Neuronal stem cell (in vitro differentiated cells): ENCODE measurements around the gene BUB3.
A peak's percentile ranks its signal among the peaks of the same experiment; 100 is the strongest.

Experiments used
- DNase-seq: peaks from one replicate; pipeline ENCODE4 v3.0.0-alpha.2; 2013; ENCODE audit warnings: low spot score
- H2AFZ ChIP-seq: one replicate; pipeline ENCODE4 v1.6.1; 2013; ENCODE audit warnings: mild to moderate bottlenecking, low read length, inconsistent platforms
- H2AK5ac ChIP-seq: 2 replicates; pipeline ENCODE4 v1.6.1; 2013; ENCODE audit warnings: low read depth, mild to moderate bottlenecking, inconsistent platforms, low read length, moderate library complexity, mixed read lengths
- H2BK120ac ChIP-seq: 2 replicates; pipeline ENCODE4 v1.6.1; 2013; ENCODE audit warnings: low read depth, mild to moderate bottlenecking, inconsistent platforms, low read length, moderate library complexity, mixed read lengths
- H2BK12ac ChIP-seq: one replicate; pipeline ENCODE4 v1.6.1; 2013; ENCODE audit warnings: low read length, inconsistent platforms
- H2BK15ac ChIP-seq: 2 replicates; pipeline ENCODE4 v1.6.1; 2013; ENCODE audit warnings: mild to moderate bottlenecking, low read length, inconsistent platforms, mixed read lengths
- H2BK5ac ChIP-seq: one replicate; pipeline ENCODE4 v1.6.1; 2013; ENCODE audit warnings: inconsistent platforms, mild to moderate bottlenecking, low read length, moderate library complexity
- H3K14ac ChIP-seq: one replicate; pipeline ENCODE4 v1.6.1; 2013; ENCODE audit warnings: low read length, inconsistent platforms
- H3K18ac ChIP-seq: 2 replicates; pipeline ENCODE4 v1.6.1; 2013; ENCODE audit warnings: low read length, inconsistent platforms
- H3K23ac ChIP-seq: 2 replicates; pipeline ENCODE4 v1.6.1; 2013; ENCODE audit warnings: low read depth, mild to moderate bottlenecking, mixed read lengths, low read length, inconsistent platforms; ENCODE audit not compliant: poor library complexity
- H3K27ac ChIP-seq: replicated peaks from 3 replicates; pipeline ENCODE4 v1.5.1; 2013; ENCODE audit warnings: low read length, inconsistent platforms
- H3K27me3 ChIP-seq, 3 experiments: 2 replicates each; pipeline ENCODE4 v1.6.1; 2013; ENCODE audit warnings: low read length in 3 of 3, mild to moderate bottlenecking in 2 of 3, inconsistent platforms in 1 of 3, low read depth in 1 of 3, mixed read lengths in 1 of 3, moderate library complexity in 1 of 3; ENCODE audit not compliant: control insufficient read depth in 3 of 3, insufficient read depth in 3 of 3
- H3K36me3 ChIP-seq, 2 donors: replicated peaks in 1 of 2; 2 replicates each; pipeline ENCODE4 v1.6.1; 2013; ENCODE audit warnings: low read length in 2 of 2; ENCODE audit not compliant: control insufficient read depth in 2 of 2, insufficient read depth in 2 of 2
- H3K4ac ChIP-seq: 2 replicates; pipeline ENCODE4 v1.6.1; 2013; ENCODE audit warnings: inconsistent platforms, mild to moderate bottlenecking, low read length, moderate library complexity
- H3K4me1 ChIP-seq, 2 donors: 1 replicate in 1 of 2; 2 replicates in 1 of 2; pipeline ENCODE4 v1.6.1; 2013; ENCODE audit warnings: low read length in 2 of 2, low read depth in 1 of 2; ENCODE audit not compliant: control insufficient read depth in 2 of 2, insufficient read depth in 1 of 2
- H3K4me2 ChIP-seq: one replicate; pipeline ENCODE4 v1.6.1; 2013; ENCODE audit warnings: mild to moderate bottlenecking, low read length, inconsistent platforms; ENCODE audit not compliant: insufficient read depth, poor library complexity, severe bottlenecking
- H3K4me3 ChIP-seq, 2 donors: 2 replicates each; pipeline ENCODE4 v1.5.1; 2013; ENCODE audit warnings: low read length in 2 of 2, mild to moderate bottlenecking in 2 of 2, inconsistent platforms in 1 of 2, moderate library complexity in 1 of 2
- H3K79me1 ChIP-seq: one replicate; pipeline ENCODE4 v1.6.1; 2013; ENCODE audit warnings: low read depth, mild to moderate bottlenecking, inconsistent platforms, low read length, moderate library complexity
- H3K9ac ChIP-seq: one replicate; pipeline ENCODE4 v1.6.1; 2013; ENCODE audit warnings: mild to moderate bottlenecking, low read depth, low read length, inconsistent platforms; ENCODE audit not compliant: poor library complexity
- H3K9me3 ChIP-seq, 2 donors: replicated peaks in 1 of 2; 2 replicates each; pipeline versions ENCODE3 to v1.6.1; 2013; ENCODE audit warnings: low read length in 2 of 2, mild to moderate bottlenecking in 2 of 2, inconsistent platforms in 1 of 2, low read depth in 1 of 2, mixed read lengths in 1 of 2, moderate library complexity in 1 of 2; ENCODE audit not compliant: control insufficient read depth in 2 of 2, insufficient read depth in 1 of 2
- H4K8ac ChIP-seq: one replicate; pipeline ENCODE4 v1.6.1; 2013; ENCODE audit warnings: low read depth, mild to moderate bottlenecking, inconsistent platforms, low read length, moderate library complexity
- H4K91ac ChIP-seq: one replicate; pipeline ENCODE4 v1.6.1; 2013; ENCODE audit warnings: low read length, low read depth, mild to moderate bottlenecking, inconsistent platforms; ENCODE audit not compliant: poor library complexity
- WGBS, 2 donors: extraction: QIAGEN DNeasy Blood & Tissue Kit; methylation state at CpG; one replicate each; pipeline ENCODE4 v1.1.7; 2013; ENCODE audit warnings: missing lambda C conversion rate in 2 of 2, mixed read lengths in 1 of 2; ENCODE audit not compliant: insufficient read length in 2 of 2, insufficient replicate concordance in 1 of 2; ENCODE audit errors: extremely low coverage in 2 of 2; 5-methylcytosine and 5-hydroxymethylcytosine counted together

Gene BUB3

DNA sequence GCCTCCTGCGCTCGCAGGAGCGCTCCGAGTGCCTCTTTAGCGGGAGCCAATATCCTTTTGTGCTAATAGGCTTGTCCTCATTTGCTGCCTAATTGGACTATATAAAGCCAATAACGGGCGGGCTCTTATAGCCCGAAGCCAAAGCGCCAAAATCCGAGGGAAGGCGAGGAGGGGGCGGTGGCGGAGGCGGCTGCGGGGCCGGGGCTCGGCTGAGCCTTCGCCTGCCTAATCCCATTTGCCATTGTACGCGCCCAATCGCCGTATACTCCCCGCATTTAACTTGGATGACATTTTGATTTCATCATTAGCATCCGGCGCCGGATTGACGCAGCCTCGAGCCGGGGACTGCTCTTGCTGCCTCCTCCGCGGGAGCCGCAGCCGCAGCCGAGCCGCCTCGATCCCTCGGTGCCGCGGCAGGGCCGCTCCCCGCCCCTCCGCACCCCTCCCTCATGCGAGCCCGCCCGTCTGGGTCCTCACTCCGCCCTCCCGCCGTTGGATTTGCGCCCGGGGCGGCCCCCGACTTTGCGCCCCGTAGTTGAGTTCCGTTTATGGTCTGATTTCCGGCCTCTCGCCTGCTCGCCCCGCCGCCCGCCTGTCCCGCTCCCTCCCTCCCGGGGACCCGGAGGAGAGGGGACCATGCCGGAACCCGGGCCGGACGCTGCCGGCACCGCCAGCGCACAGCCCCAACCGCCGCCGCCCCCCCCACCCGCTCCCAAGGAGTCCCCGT lies 18.6 kb upstream of the BUB3 start, which contains the start of gene HMX3:
Gene HMX3, plus strand, starts transcription at position 556 of the 727 bp plus-strand sequence. Its CDS starts 81 bp downstream, at position 637.
- DNase-seq, result no peak
- Histone ChIP-seq H2AK5ac (peak within 1 kb of the TSS; percentile 49), H3K4ac (peak within 1 kb of the TSS; percentile 42), H3K4me3 (peak within 1 kb of the TSS; percentile 7 to 56), H3K27ac (no peak within 1 kb of the TSS), H3K9ac (peak within 1 kb of the TSS; percentile 24), H3K18ac (peak within 1 kb of the TSS; percentile 80), H4K91ac (no peak within 1 kb of the TSS), H3K14ac (no peak within 1 kb of the TSS), H3K79me1 (no peaks in the 10 kb centered on the region), H2BK12ac (no peak within 1 kb of the TSS), H2BK15ac (peak within 1 kb of the TSS; percentile 41), H3K4me2 (peak within 1 kb of the TSS; percentile 65), H3K4me1 (peaks cover 11 to 13% of the 10 kb centered on the region in 2 donors), H3K36me3 (no peaks in the 10 kb centered on the region), H2AFZ (peak within 1 kb of the TSS; percentile 85), H2BK120ac (no peak within 1 kb of the TSS), H2BK5ac (no peak within 1 kb of the TSS), H3K23ac (peak within 1 kb of the TSS; percentile 86), H4K8ac (no peak within 1 kb of the TSS), H3K27me3 (peaks cover 46 to 98% (median 94%) of the 10 kb centered on the region in 3 experiments), H3K9me3 (no peaks in the 10 kb centered on the region)
- whole genome bisulfite sequencing, 2 donors, result no CpG with 5 or more reads among the region's 76 CpGs

GRCh38 chr10:123136221-123136805 lies 17.9 kb upstream of the BUB3 start:
- Histone ChIP-seq H3K23ac (peak overlapping the region; percentile 86), H2AFZ (peak overlapping the region; percentile 85), H3K4me1 (peaks cover 11 to 13% of the 10 kb centered on the region in 2 donors), H2BK120ac (no peak overlapping the region), H4K8ac (no peak overlapping the region), H3K27ac (no peak overlapping the region), H3K14ac (no peak overlapping the region), H3K27me3 (peaks cover 51 to 98% (median 97%) of the 10 kb centered on the region in 3 experiments), H3K79me1 (no peaks in the 10 kb centered on the region), H3K18ac (peak overlapping the region; percentile 80), H2BK15ac (peak overlapping the region; percentile 41), H4K91ac (no peak overlapping the region), H2AK5ac (peak overlapping the region; percentile 29), H2BK12ac (no peak overlapping the region), H3K9me3 (peaks cover 0 to 2% of the 10 kb centered on the region in 2 donors), H3K36me3 (no peaks in the 10 kb centered on the region), H3K4me3 (no peak overlapping the region), H3K9ac (no peak overlapping the region), H2BK5ac (no peak overlapping the region), H3K4ac (peak overlapping the region; percentile 42), H3K4me2 (peak overlapping the region; percentile 65)
- WGBS, 2 donors, result no CpG with 5 or more reads among the region's 59 CpGs
- DNase-seq, result no peak

GRCh38 chr10:123136806-123137642 lies 17.2 kb upstream of the BUB3 start:
- no peak overlapping the region for H3K27ac ChIP-seq
- peak overlapping the region; percentile 41 for H3K4me2 ChIP-seq
- no CpG with 5 or more reads among the region's 83 CpGs for WGBS, 2 donors
- peak overlapping the region; percentile 29 for H2AK5ac ChIP-seq
- H2BK15ac ChIP-seq, result peak overlapping the region; percentile 41
- no peak for DNase-seq
- H2BK120ac ChIP-seq, result no peak overlapping the region
- H4K91ac ChIP-seq, result no peak overlapping the region
- no peaks in the 10 kb centered on the region for H3K36me3 ChIP-seq
- H3K23ac ChIP-seq, result peak overlapping the region; percentile 86
- peak overlapping the region; percentile 42 for H3K4ac ChIP-seq
- peak overlapping the region; percentile 51 for H3K14ac ChIP-seq
- no peak overlapping the region for H3K4me3 ChIP-seq
- peak overlapping the region; percentile 85 for H2AFZ ChIP-seq
- no peak overlapping the region for H2BK5ac ChIP-seq
- peaks cover 58 to 98% (median 97%) of the 10 kb centered on the region in 3 experiments for H3K27me3 ChIP-seq
- H3K9me3 ChIP-seq, result peaks cover 0 to 2% of the 10 kb centered on the region in 2 donors
- H3K4me1 ChIP-seq, result peaks cover 11 to 13% of the 10 kb centered on the region in 2 donors
- H3K18ac ChIP-seq, result peak overlapping the region; percentile 80
- no peaks in the 10 kb centered on the region for H3K79me1 ChIP-seq
- no peak overlapping the region for H2BK12ac ChIP-seq
- no peak overlapping the region for H3K9ac ChIP-seq
- H4K8ac ChIP-seq, result no peak overlapping the region
